Activated CD8-positive, alpha-beta memory T cell treated with anti-CD3 and anti-CD28 coated beads for 48 hours (primary cell): ENCODE results near the gene C10orf90.

Experiments used
- DNase-seq, 3 experiments: peaks; one replicate each; pipeline ENCODE4 v3.0.0-alpha.2; 2020; ENCODE audit warnings: low read depth in 2 of 3, low spot score in 2 of 3

The C10orf90 gene

GRCh38 chr10:126468467-126468866, 202.0 kb downstream of the C10orf90 start:
- DNase-seq, result no peak

- no peak for DNase-seq
These were observed 204.7 kb downstream of the C10orf90 start for GRCh38 chr10:126465771-126466170.

DNA sequence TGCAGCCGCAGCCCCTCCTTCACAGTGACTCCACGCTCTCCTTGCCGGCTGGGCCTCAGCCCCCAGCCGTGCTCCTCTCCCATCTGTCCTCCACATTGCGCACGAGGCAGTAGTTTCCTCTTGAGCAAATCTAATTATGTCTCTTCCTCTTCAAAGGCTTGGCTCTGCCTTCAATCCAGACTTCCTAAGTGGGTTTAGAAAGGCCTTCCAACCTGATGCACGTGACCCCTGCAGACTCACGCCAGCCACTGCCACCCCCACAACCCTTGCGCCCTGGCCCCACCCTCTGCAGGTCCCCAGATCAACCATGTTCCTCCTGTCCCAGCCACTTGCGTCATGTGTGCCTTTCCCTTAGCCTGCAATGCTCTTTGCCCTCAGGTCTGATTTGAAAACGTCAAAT, 207.2 kb downstream of the C10orf90 start:
- DNase-seq, result no peak

GRCh38 chr10:126461289-126461940, 209.1 kb downstream of the C10orf90 start:
- DNase-seq, result no peak

DNA sequence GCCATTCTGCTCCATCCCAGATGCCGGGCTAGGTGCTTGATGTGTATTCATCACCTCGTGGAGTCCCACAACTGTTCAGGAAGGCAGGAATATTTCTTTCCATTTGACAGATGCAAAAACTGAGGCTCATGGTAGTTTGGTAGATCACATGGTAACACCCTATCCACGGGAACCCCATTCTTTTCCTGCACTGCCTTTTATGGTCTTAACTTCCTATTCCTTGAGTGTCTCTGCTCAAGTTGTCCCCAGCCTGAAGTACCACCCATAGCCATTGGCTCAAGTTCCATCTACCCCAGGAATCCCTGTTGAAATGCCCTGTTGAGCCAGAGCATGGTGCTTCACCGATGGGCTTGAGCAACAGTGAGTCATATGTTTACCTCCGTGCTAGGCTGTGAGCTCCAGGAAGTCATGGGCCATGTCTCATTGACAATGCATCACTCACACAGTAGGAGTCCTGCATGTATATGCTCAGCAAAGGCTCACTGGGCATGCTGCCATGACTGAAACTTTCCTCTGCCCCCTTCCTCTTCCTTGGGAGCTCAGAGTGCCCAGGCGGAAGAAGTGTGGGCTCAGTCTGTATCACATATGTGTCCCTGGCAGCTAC, 210.5 kb downstream of the C10orf90 start:
- no peak for DNase-seq

DNA sequence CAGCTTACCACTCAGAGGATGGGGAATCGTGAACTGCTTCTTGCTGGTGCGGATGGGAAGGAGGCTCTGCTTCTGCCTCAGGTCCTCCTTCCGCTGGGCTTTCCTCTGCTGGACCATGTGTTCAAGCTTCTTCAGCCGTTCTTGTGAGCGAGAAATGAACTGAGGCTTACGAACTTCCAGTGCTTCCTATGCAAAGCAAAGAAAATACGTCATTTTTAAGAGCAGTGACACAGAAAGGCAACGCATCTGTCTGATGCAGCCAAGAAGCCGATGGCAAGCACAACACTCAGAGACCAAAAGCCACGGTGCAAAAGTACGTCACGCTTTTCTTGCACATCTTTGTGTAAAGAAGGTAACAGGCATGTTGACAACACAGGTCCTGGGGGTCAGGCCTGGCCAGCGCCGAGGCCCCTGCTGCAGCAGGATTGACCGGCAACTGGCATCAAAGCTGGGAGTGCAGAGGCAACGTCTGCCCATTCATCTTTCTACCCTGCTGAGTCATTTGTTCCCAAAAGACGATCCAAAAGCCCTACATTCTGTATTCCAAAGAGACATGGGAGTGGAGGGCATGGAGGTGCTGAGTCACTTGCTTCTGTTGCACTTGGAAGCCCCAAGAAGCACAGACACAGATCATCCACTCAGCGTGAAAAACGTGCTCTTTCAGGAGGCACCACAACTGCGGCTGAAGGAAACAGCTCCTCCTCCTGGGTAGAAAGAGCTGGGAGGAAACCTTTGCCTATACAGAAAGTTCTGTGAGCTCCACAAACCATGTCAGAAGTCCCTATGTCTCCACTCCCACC, 211.3 kb downstream of the C10orf90 start:
- DNase-seq, result no peak

DNA sequence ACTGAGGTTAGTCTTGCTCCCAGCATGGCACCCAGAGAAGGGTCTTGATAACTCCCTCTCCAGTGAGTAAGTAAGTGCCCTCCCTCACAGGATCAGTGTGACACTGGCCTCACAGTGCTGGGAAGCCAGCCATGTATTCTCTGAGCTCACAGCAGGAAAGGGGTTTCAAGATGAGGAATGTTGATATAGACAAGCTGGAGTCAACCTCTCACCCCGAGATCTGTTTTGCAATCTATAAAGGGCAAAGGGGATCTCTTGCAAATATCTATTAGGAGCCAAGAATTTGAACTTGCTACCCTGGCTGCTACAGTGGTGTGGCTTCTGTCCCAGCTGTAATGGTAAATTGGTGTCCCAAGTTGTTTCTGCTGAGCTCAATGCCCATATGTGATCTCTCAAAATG, 212.0 kb downstream of the C10orf90 start:
- DNase-seq, result no peak

- no peak for DNase-seq
These were observed 213.9 kb downstream of the C10orf90 start for GRCh38 chr10:126456632-126457031.

GRCh38 chr10:126455766-126456405, 214.6 kb downstream of the C10orf90 start:
- DNase-seq, result no peak

- DNase-seq, result no peak
These were observed 215.3 kb downstream of the C10orf90 start for GRCh38 chr10:126455036-126455765.

DNA sequence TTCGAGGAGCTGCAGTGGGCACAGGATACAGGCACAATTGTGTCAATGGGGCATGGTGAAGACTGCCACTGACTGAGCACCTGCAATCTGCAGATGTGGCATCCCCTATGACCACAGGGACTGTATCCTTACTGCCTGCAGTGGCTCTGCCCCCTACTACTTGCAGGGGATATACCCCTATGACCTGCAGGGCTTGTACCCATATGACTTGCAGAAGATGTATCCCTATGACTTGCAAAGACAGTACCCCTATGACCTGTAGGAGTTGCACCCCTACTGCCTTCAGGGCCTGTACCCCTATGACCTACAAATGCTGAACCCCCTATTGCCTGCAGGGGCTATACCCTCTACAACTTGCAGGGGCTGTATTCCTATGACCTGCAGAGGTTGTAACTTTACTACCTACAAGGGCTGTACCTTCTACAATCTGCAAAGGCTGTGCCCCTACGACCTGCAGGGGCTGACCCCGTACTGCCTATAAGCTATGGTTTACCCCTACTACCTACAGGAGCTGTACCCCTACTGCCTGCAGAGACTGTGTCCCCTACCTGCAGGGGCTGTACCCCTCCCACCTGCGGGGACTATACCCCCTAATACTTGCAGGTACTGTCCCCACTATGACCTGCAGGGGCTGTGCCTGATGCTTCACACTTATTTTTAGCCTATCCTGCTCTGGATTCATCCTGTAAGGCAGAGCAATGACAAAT, 216.3 kb downstream of the C10orf90 start:
- no peak for DNase-seq

DNA sequence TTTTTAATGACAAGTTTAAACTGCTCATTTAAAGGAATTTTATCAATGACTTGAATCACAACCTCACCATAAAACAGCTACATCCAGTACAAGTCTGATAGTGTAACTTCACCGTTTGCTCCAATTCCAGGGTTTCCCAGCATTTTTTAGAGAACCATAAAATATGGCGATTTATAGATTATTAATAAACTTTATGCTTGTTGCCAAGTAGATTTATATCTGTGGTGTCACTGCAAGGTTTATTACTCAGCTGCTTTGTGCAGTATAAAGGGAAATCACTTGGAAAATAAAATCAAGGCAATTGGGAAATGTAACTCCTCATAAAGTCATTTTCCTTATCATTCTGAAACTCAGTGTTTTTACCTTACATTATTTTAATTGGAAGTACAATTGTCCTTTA, 218.2 kb downstream of the C10orf90 start:
- DNase-seq, result no peak

- no peak for DNase-seq
These were observed 222.4 kb downstream of the C10orf90 start for GRCh38 chr10:126448091-126448490.

GRCh38 chr10:126439942-126440341, 230.6 kb downstream of the C10orf90 start:
- DNase-seq, result no peak

DNA sequence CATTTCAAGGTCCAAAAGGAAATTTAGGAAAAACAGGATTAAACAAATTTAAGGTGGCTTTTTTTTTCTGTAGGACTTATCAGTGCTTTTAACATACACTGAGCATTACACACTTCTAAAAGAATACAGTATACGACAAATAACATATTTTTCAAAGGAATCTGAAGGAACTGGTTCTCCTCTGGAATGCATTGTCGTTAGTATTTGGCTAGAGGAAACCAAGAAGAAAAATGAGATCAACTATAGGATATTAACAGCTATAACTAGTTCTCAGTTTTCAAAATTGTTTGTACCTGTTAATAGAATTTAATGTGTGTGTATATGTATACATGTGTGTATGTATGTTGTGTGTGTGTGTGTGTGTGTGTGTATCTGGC, 232.1 kb downstream of the C10orf90 start:
- DNase-seq, result no peak

DNA sequence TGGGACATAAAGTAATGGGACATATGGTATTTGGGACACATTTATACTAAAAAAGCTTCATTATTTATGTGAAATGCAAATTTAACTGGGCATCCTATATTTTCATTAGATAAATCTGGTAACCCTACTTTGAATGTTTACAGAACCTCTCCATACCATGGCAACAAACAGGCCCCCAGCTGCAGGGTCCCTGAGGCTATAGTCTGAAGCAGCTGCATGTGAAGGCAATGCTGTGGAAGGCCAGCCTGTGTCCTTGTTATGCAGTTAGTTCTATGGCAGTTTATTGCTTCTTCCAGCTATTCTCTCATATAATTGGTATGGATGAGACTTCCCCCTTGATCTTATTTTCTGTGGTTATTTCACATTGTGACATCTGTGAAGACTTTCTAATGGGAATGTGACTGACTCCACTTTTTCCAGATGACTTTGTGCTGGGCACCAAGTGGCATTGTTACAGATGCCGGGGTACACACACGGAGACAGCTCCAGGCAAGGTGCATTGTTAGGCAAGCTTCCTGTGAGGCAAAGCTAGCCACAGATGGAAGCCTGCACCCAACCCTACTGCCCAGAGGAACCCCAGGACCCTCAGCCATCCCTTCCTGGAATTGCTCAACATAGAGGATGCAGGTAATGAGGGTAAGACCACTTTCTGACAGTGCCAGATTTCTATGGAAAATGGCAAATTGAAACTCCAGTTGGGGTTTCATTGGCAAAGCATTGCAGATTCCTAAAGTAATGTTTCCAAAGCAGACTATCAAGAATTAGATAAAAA, 232.7 kb downstream of the C10orf90 start:
- DNase-seq, result no peak

- no peak for DNase-seq
These were observed 236.3 kb downstream of the C10orf90 start for GRCh38 chr10:126434235-126434634.

- no peak for DNase-seq
These were observed 237.1 kb downstream of the C10orf90 start for GRCh38 chr10:126433351-126433750.

DNA sequence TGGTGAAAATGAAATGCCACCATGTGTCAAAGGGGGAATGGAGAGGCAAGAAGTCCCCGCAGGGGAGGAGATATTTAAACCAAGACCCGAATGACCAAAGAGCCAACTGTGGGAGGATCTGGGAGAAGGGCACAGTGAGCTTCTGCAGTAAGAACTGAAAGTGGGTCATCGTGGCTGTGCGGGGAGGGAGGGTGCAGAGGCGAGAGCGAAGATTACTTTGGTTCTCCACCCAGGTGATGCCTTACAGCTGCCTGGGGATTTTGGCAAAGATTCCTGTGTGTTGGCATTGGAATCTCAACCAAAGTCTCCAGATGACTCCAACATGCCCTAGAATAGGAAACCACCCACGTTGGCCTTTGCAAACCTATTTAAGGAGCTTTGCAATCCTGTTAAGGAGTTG, 238.0 kb downstream of the C10orf90 start:
- DNase-seq, result no peak

- DNase-seq, result no peak
These were observed 238.7 kb downstream of the C10orf90 start for GRCh38 chr10:126431816-126432215.
